GM12873 (cell line): ENCODE data around the gene ACOXL.

Source experiments
- CTCF ChIP-seq: IDR thresholded peaks from 2 replicates; pipeline ENCODE4 v1.5.1; 2012; ENCODE audit warnings: low read depth, mild to moderate bottlenecking, moderate library complexity, low read length, control low read depth; ENCODE audit not compliant: insufficient read depth; ENCODE audit errors: missing control alignments

ACOXL gene

GRCh38 chr2:110717734-110718133 lies 14.6 kb upstream of the ACOXL start:
- no peak for TF ChIP-seq CTCF

DNA sequence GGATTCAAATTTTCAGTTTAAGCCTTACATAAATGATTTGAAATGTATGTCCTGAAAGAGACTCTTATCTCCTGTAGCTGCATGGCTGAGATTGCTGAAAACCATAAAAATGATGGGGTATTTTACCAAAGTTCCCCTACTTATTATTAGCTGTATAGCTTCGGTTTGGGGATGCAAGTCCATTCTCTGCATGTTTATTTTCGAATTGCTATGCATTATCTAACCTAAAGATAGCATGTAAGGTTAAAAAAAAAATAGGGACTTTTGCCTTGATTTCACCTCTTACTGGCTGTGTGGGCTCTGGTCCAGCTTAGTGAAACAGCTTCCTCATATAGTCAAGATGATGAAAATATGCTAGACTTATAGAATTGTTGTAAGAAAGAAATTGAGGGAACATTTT lies 14.0 kb upstream of the ACOXL start:
- no peak for TF ChIP-seq CTCF

DNA sequence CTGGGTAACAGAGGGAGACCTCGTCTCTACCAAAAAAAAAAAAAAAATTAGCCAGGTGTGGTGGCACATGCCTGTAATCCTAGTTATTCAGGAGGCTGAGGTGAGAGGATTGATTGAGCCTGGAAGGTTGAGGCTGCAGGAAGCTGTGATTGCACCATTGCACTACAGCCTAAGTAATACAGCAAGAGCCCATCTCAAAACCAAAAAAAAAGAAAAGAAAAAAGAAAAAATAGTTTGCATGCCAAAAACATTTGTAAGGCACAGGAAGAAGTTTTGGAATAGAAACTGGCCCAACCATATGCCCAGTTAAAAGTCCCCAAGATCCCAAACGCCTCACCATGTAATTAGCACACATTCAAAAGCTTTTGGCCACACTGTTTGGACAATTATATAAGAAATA lies 13.4 kb upstream of the ACOXL start:
- no peak for TF ChIP-seq CTCF

DNA sequence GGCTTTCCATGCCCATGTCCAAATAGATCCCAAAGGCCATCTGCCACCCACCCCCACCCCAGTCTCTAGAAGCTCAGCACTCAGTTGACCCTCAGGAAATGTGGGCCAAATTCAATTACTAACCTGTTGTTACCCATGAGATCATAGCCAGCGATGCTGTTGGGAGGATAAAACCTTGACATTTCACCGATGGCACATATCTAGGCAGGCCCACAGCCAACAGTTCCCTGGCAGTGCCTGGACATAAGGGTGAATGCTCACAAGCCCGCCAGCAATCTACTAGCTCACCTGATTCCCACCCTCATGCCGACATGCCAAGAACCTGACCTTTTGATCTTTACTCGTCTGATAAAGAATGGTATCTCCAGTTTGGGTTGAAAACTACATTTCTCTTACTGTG lies 11.8 kb upstream of the ACOXL start:
- no peak for TF ChIP-seq CTCF

DNA sequence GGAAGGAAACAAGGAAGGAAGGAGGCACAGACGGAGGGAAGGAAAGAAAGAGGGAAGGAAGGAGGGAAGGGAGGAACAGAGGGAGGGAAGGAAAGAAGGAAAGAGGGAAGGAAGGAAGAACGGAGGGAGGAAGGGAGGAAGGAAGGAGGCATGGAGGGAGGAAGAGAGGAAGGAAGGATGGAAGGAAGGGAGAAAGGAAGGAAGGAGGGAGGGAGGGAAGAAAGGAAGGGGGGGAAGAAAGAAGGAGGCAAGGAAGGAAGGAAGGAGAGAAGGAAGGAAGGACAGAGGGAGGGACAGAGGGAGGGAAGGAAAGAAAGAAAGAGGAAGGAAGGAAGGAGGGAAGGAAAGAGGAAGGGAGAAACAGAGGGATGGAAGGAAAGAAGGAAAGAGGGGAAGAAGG lies 7.6 kb upstream of the ACOXL start:
- no peak for TF ChIP-seq CTCF

DNA sequence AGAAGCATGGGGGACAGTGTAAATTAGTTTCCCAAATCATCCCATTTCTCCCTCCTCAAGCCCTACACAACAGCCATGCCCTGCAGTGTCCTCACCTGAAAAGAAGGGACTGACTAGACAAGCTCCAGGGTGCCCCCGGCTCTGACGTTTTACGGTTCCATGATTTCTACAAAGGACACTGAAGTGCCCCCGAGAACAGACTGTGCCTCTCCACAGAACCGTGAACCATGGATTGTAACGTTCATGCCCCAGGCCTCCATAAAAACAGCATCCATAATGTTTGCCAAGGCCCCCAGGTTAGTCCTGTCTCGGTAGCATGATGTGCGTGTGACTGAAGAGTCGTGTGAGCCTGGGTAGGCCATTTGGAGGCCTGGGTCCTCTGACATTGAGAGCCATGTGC lies 7.0 kb upstream of the ACOXL start:
- TF ChIP-seq CTCF, result no peak

GRCh38 chr2:110725859-110726258 lies 6.5 kb upstream of the ACOXL start:
- no peak for TF ChIP-seq CTCF

DNA sequence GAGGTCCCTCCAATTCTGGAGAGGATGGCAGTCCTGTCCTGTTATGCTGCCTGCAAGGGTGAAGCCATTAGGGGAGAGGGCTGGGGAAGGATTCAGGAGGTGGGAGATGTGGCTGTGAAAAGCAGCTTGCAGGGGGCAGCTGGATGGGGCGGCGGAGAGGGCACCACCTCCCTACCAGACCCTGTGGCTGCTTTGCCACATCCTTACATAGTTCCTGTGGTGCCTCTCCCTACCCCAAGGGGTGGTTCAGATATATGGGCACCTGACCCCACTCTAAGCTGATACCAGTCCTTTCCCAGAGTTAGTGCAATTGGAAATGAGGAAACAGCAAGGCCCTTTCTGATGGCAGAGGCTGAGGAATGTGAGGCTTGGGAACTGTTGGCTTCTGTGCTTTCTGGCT lies 6.1 kb upstream of the ACOXL start:
- no peak for TF ChIP-seq CTCF
